ENCODE results near the gene ZNF664. TPM values are rescaled to one million over a fixed set of nuclear protein-coding genes. Genes with fewer than 3 reads are reported as not detected.

ZNF664 gene
- total and polyA plus RNA-seq, 12 donors = 36.9 to 94.6 (median 76.9) TPM

DNA sequence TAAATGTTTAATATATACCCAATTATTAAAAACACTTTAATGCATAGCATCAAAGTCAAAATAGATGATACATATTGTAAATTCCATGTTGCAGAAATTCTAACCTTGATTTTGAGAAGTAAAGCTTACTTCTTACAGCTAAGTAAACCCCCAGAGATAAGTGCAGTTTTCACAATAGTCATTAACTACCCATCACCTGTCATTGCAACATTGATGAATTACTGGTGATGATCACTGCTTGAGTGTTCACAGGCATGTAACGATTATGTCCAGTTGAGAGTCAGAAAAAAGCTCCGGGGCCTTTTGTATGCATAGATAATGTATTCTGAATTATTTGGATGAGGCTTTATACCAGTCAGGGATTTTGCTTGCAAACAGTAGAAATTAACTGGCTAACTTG lies 67.7 kb downstream of the ZNF664 start:
- peaks cover 0 to 19% (median 0%) of the 10 kb centered on the region in 9 donors for H3K4me1 ChIP-seq
- WGBS, 2 donors = 81 to 82% methylated on average over 2 of the region's 2 CpGs
- no peak for ATAC-seq
- H3K27me3 ChIP-seq = no peaks in the 10 kb centered on the region
- DNase-seq = no peak
- no peaks in the 10 kb centered on the region for H3K9me3 ChIP-seq
- intact Hi-C loops (cut with DNase I) = no loop called here
- H3K36me3 ChIP-seq = no peaks in the 10 kb centered on the region
- H3K27ac ChIP-seq = no peak overlapping the region
- TF ChIP-seq, protein P1, sequence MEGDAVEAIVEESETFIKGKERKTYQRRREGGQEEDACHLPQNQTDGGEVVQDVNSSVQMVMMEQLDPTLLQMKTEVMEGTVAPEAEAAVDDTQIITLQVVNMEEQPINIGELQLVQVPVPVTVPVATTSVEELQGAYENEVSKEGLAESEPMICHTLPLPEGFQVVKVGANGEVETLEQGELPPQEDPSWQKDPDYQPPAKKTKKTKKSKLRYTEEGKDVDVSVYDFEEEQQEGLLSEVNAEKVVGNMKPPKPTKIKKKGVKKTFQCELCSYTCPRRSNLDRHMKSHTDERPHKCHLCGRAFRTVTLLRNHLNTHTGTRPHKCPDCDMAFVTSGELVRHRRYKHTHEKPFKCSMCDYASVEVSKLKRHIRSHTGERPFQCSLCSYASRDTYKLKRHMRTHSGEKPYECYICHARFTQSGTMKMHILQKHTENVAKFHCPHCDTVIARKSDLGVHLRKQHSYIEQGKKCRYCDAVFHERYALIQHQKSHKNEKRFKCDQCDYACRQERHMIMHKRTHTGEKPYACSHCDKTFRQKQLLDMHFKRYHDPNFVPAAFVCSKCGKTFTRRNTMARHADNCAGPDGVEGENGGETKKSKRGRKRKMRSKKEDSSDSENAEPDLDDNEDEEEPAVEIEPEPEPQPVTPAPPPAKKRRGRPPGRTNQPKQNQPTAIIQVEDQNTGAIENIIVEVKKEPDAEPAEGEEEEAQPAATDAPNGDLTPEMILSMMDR (IDR thresholded peaks at IDR 0.05) = no peak
- H3K4me3 ChIP-seq = no peak overlapping the region

DNA sequence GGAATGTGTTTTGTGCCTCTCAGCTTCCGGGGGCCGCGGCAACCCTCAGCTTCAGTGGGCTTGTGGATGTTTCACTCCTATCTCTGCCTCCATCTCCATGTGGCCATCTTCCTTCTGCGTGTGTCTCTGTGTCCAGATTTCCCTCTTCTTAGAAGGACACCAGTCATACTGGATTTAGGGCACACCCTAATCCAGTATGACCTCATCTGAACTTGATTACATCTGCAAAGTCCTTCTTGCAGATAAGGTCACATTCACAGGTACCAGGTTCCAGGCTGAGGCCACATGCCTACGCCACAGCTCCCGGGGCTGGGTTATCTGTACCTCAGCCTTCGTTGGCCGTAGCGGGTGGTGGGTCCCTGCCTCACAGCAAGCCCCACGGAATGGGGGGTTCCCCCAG lies 68.9 kb downstream of the ZNF664 start:
- no peak overlapping the region for H3K4me3 ChIP-seq
- TF ChIP-seq, protein P1 (IDR thresholded peaks at IDR 0.05) = no peak
- H3K27me3 ChIP-seq = no peaks in the 10 kb centered on the region
- no peaks in the 10 kb centered on the region for H3K36me3 ChIP-seq
- WGBS, 2 donors = 95 to 98% methylated on average over 10 of the region's 10 CpGs
- H3K4me1 ChIP-seq = peaks cover 0 to 16% (median 0%) of the 10 kb centered on the region in 9 donors
- ATAC-seq = no peak
- DNase-seq = no peak
- peaks cover 0 to 6% (median 3%) of the 10 kb centered on the region in 11 donors for H3K9me3 ChIP-seq
- no peak overlapping the region for H3K27ac ChIP-seq
- intact Hi-C loops (cut with DNase I) = no loop called here

DNA sequence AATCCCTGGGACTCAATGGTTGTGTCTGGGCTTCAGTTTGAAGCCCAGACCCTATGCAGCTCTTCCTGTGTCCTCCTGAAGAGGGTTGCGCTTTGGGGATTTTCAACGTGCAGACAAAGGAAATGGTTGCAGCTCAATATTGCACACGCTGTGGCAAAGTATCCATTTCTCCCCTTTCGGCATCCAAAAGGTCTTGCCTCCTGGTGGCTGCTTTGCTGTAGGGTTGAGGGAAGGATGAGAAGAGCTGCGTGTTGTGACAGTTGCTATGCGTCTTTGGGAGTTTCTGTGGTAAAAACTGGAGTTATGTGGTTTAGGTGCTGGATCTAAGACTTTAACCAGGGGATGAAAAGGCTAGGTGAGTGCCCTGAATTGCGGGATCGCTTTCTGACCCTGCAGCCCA lies 71.0 kb downstream of the ZNF664 start:
- intact Hi-C loops (cut with DNase I) = no loop called here
- no peak overlapping the region for H3K27ac ChIP-seq
- no peaks in the 10 kb centered on the region for H3K36me3 ChIP-seq
- H3K27me3 ChIP-seq = no peaks in the 10 kb centered on the region
- ATAC-seq (no peak), DNase-seq (no peak)
- H3K9me3 ChIP-seq = peaks cover 0 to 27% (median 13%) of the 10 kb centered on the region in 11 donors
- H3K4me1 ChIP-seq = peaks cover 0 to 15% (median 3%) of the 10 kb centered on the region in 9 donors
- WGBS, 2 donors = 89 to 90% methylated on average over 8 of the region's 8 CpGs
- TF ChIP-seq, protein P1 (IDR thresholded peaks at IDR 0.05) = no peak
- H3K4me3 ChIP-seq = no peak overlapping the region

DNA sequence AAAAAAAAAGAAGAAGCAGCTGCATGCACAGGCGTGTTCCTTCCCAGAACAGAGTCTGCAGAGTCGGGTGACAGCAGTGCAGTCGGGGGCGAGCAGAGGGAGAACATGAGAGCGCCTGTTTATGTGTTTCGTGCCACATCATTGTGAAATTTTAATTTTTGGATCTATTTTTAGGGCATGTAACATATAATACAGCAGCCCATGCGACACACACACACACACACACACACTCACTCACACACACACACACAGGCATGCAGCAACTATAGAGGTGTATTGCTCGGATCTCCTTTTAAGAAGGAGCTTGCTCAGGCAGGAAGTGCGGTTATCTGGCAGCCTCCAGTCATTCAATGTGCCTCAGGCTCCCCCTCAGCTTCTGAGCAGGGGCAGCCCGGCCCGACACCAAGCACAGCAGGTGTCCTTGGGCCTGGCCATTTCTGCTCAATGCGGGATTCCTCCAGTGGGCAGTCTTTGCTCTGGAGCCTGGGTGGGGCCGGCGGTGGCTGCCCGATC lies 71.8 kb downstream of the ZNF664 start:
- H3K36me3 ChIP-seq = no peaks in the 10 kb centered on the region
- H3K4me1 ChIP-seq = peaks cover 0 to 18% (median 4%) of the 10 kb centered on the region in 9 donors
- ATAC-seq (no peak), DNase-seq (no peak)
- H3K27me3 ChIP-seq = no peaks in the 10 kb centered on the region
- 74 to 77% methylated on average over 15 of the region's 15 CpGs for WGBS, 2 donors
- peaks cover 0 to 29% (median 13%) of the 10 kb centered on the region in 11 donors for H3K9me3 ChIP-seq
- TF ChIP-seq, protein P1 (IDR thresholded peaks at IDR 0.05) = no peak
- intact Hi-C loops (cut with DNase I) = no loop called here
- no peak overlapping the region for H3K4me3 ChIP-seq
- no peak overlapping the region for H3K27ac ChIP-seq

Data from heart right ventricle (tissue), 16 donors.